Fibroblast of the aortic adventitia (primary cell): Measurements from ENCODE around the gene XNDC1N. TPM values are rescaled to one million over a fixed set of nuclear protein-coding genes. Genes with fewer than 3 reads are reported as not detected.

Experiments
- DNase-seq: peaks from one replicate; pipeline ENCODE4 v3.0.0-alpha.2; 2010; ENCODE audit warnings: low read depth
- H3K4me3 ChIP-seq: 2 replicates; pipeline ENCODE4 v1.5.1; 2011; ENCODE audit warnings: low read depth, mild to moderate bottlenecking, control low read depth, low read length, moderate library complexity
- CTCF ChIP-seq: IDR thresholded peaks from 2 replicates; pipeline ENCODE4 v1.5.1; 2011; ENCODE audit warnings: mild to moderate bottlenecking, low read length, control low read depth, inconsistent platforms; ENCODE audit not compliant: insufficient read depth
- total RNA-seq: library from RNA; depleted of rRNA; stranded (reverse); fragments of >200 nt; gene quantifications from 2 replicates; pipeline ENCODE4 v1.2.3, GENCODE V29; 2012; ENCODE audit warnings: low replicate concordance

Gene XNDC1N
- total RNA-seq, 1 donor, result 13.0 TPM

- no peak overlapping the region for H3K4me3 ChIP-seq
- no peak for DNase-seq
- no peak for TF ChIP-seq CTCF
These were observed 35.1 kb upstream of the XNDC1N start for GRCh38 chr11:71963468-71963867.

- peak; percentile 61 for DNase-seq
- TF ChIP-seq CTCF, result no peak
- H3K4me3 ChIP-seq, result no peak overlapping the region
These were observed 34.1 kb upstream of the XNDC1N start for GRCh38 chr11:71962428-71963038.

- no peak overlapping the region for H3K4me3 ChIP-seq
- DNase-seq, result no peak
- no peak for TF ChIP-seq CTCF
These were observed 27.6 kb upstream of the XNDC1N start for GRCh38 chr11:71955898-71956456.

GRCh38 chr11:71951741-71952310, 23.4 kb upstream of the XNDC1N start:
- no peak for DNase-seq
- TF ChIP-seq CTCF, result no peak
- no peak overlapping the region for H3K4me3 ChIP-seq

- TF ChIP-seq CTCF, result no peak
These were observed 20.6 kb upstream of the XNDC1N start for GRCh38 chr11:71949034-71949433.

GRCh38 chr11:71948314-71949027, 20.1 kb upstream of the XNDC1N start:
- peak; percentile 32 for DNase-seq
- no peak for TF ChIP-seq CTCF
- no peak overlapping the region for H3K4me3 ChIP-seq

More at GRCh38 chr11:71949034-71949433, 20.6 kb upstream of the XNDC1N start:
- no peak overlapping the region for H3K4me3 ChIP-seq
- no peak for DNase-seq
